ENCODE data around the gene RETREG1. TPM values are rescaled to one million over a fixed set of nuclear protein-coding genes. Genes with fewer than 3 reads are reported as not detected.

Gene RETREG1
- total and polyA plus RNA-seq, 2 of the 13 experiments (the other 11 are each of a cell fraction or from before 2014, with no cell fraction given), result 0.07 TPM; not detected in 1

DNA sequence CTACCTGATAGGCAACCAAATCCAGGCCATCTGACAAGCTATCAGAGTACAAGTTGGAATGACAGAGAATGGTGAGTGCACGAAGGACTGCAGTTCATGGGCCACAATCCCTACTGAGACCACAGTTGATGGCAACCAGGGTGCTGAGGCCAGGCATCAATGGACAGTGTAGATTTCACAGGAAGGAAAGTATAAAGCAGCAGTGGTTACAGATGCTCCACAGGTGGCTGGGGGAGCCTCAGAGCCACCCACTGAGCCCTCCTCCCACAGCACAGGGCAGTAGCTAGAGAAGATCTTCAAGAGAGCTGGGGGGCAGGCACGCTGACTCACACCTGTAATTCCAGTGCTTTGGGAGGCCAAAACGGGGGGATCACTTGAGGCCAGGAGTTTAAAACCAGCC lies 49.4 kb downstream of the RETREG1 start:
- Histone ChIP-seq H3K27ac (ENCODE audit: extremely low read length, insufficient read depth, low read length) (no peak overlapping the region), H3K36me3 (replicated peaks in 1 of 2; ENCODE audit: control insufficient read depth in 1 of 2, insufficient read depth in 2 of 2, low read length in 2 of 2) (no peaks in the 10 kb centered on the region), H2AFZ (ENCODE audit: low read length) (no peak overlapping the region), H3K27me3 (ENCODE audit: control insufficient read depth in 1 of 2, insufficient read depth in 2 of 2, low read length in 2 of 2) (0 out of 5 replicates have a peak, but pooled peaks cover 0 to 3% of the 10 kb centered on the region in 2 experiments), H3K4me2 (ENCODE audit: low read depth, low read length) (no peak overlapping the region), H3K4me3 (replicated peaks in 1 of 3; ENCODE audit: insufficient read depth in 1 of 3, low read depth in 2 of 3, low read length in 3 of 3) (no peak overlapping the region), H3K9ac (ENCODE audit: insufficient read depth, low read depth, low read length) (no peak overlapping the region), H3K4me1 (ENCODE audit: insufficient read depth, low read length) (no peaks in the 10 kb centered on the region), H3K9me3 (ENCODE audit: low read length) (no peaks in the 10 kb centered on the region), H3K79me2 (ENCODE audit: insufficient read depth, low read length) (no peaks in the 10 kb centered on the region), H4K20me1 (ENCODE audit: insufficient read depth, low read length) (no peaks in the 10 kb centered on the region)
- in situ Hi-C loops (cut with HindIII; ENCODE audit: extremely low pct_ligation_motif_present, low pct_unique_long_range_greater_than_20kb), result no loop called here
- CTCF ChIA-PET (ENCODE audit: low intra/inter-chr PET ratio, low total read pairs), result no interaction called here
- intact Hi-C loops (cut with micrococcal nuclease; ENCODE audit: unreplicated experiment), result no loop called here
- no peak for ATAC-seq
- TF ChIP-seq ZNF143 (CRISPR knock-in tag; IDR thresholded peaks at IDR 0.05) (no peak), MZF1 (CRISPR knock-in tag; IDR thresholded peaks at IDR 0.05; ENCODE audit: borderline replicate concordance) (no peak), KAT2B (IDR thresholded peaks at IDR 0.05; ENCODE audit: borderline replicate concordance, low read depth, low read length) (no peak)
- TF ChIP-seq, protein P1, sequence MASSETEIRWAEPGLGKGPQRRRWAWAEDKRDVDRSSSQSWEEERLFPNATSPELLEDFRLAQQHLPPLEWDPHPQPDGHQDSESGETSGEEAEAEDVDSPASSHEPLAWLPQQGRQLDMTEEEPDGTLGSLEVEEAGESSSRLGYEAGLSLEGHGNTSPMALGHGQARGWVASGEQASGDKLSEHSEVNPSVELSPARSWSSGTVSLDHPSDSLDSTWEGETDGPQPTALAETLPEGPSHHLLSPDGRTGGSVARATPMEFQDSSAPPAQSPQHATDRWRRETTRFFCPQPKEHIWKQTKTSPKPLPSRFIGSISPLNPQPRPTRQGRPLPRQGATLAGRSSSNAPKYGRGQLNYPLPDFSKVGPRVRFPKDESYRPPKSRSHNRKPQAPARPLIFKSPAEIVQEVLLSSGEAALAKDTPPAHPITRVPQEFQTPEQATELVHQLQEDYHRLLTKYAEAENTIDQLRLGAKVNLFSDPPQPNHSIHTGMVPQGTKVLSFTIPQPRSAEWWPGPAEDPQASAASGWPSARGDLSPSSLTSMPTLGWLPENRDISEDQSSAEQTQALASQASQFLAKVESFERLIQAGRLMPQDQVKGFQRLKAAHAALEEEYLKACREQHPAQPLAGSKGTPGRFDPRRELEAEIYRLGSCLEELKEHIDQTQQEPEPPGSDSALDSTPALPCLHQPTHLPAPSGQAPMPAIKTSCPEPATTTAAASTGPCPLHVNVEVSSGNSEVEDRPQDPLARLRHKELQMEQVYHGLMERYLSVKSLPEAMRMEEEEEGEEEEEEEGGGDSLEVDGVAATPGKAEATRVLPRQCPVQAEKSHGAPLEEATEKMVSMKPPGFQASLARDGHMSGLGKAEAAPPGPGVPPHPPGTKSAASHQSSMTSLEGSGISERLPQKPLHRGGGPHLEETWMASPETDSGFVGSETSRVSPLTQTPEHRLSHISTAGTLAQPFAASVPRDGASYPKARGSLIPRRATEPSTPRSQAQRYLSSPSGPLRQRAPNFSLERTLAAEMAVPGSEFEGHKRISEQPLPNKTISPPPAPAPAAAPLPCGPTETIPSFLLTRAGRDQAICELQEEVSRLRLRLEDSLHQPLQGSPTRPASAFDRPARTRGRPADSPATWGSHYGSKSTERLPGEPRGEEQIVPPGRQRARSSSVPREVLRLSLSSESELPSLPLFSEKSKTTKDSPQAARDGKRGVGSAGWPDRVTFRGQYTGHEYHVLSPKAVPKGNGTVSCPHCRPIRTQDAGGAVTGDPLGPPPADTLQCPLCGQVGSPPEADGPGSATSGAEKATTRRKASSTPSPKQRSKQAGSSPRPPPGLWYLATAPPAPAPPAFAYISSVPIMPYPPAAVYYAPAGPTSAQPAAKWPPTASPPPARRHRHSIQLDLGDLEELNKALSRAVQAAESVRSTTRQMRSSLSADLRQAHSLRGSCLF (CRISPR knock-in tag; IDR thresholded peaks at IDR 0.05; ENCODE audit: borderline replicate concordance), result no peak
- POLR2A ChIA-PET, result no interaction called here
- no TSS peak for BruUV-seq (replicated peaks)
- DNase-seq (ENCODE audit: low spot score), result no peak
- no peak for FAIRE-seq
- 39% methylated on average over 3 of the region's 3 CpGs for WGBS (ENCODE audit: low lambda C conversion rate)

All from HepG2 (cell line).